Activated CD8-positive, alpha-beta memory T cell treated with anti-CD3 and anti-CD28 coated beads, Interleukin-2, amount 10 ng/mL, durations not matched to agents 7 days and 5 days (primary cell): ENCODE measurements around the gene BIN1. TPM values are rescaled to one million over a fixed set of nuclear protein-coding genes. Genes with fewer than 3 reads are reported as not detected.

ENCODE experiments used
- ATAC-seq: fragments of 150-1000 bp; cut with Tn5 transposase; one replicate; pipeline ENCODE4 v1.10.0; 2021; ENCODE audit warnings: moderate library complexity
- CTCF ChIA-PET: fragments of 350-600 bp; sonication (Branson Sonifier 250); formaldehyde crosslinking; loops from one replicate; lab custom pipeline; 2021; ENCODE audit warnings: antibody characterized with exemption; lab: Charles Lee
- DNase-seq: peaks from one replicate; pipeline ENCODE4 v3.0.0-alpha.2; 2020
- H3K27ac Mint-ChIP-seq: one replicate; pipeline ENCODE4 v1.8.0; 2021; ENCODE audit warnings: mild to moderate bottlenecking, mixed read lengths
- H3K27me3 Mint-ChIP-seq: one replicate; pipeline ENCODE4 v1.8.0; 2021; ENCODE audit warnings: mixed read lengths
- H3K36me3 Mint-ChIP-seq: one replicate; pipeline ENCODE4 v1.8.0; 2021; ENCODE audit warnings: mild to moderate bottlenecking, mixed read lengths
- H3K4me1 Mint-ChIP-seq: one replicate; pipeline ENCODE4 v1.8.0; 2021; ENCODE audit warnings: mixed read lengths
- H3K4me3 Mint-ChIP-seq: one replicate; pipeline ENCODE4 v1.8.0; 2021; ENCODE audit warnings: mild to moderate bottlenecking, moderate library complexity, mixed read lengths
- H3K9me3 Mint-ChIP-seq: one replicate; pipeline ENCODE4 v1.8.0; 2022; ENCODE audit warnings: low read depth, mixed read lengths
- total RNA-seq, 2 experiments: library from RNA; stranded (reverse); gene quantifications; one replicate each; pipeline ENCODE4 v1.2.3, GENCODE V29; 2021

Gene BIN1
- total RNA-seq, 2 experiments from 2014 or later = 105 to 152 TPM

- DNase-seq (no peak), ATAC-seq (no peak)
- Mint-ChIP-seq H3K36me3 (no peaks in the 10 kb centered on the region), H3K9me3 (no peaks in the 10 kb centered on the region), H3K4me3 (no peak overlapping the region), H3K4me1 (no peaks in the 10 kb centered on the region), H3K27ac (no peak overlapping the region), H3K27me3 (peaks cover 12% of the 10 kb centered on the region)
- CTCF ChIA-PET = interaction anchor here (0.6 kb wide), 1 partner anchor 1083 kb away, joined by 3 read pairs; no protein-coding TSS in a partner anchor
Observed at GRCh38 chr2:127142663-127143630, 36.0 kb upstream of the BIN1 start.

GRCh38 chr2:127140538-127140937, 33.6 kb upstream of the BIN1 start:
- H3K4me3 Mint-ChIP-seq = no peak overlapping the region
- no peaks in the 10 kb centered on the region for H3K9me3 Mint-ChIP-seq
- peaks cover 12% of the 10 kb centered on the region for H3K27me3 Mint-ChIP-seq
- H3K36me3 Mint-ChIP-seq = no peaks in the 10 kb centered on the region
- no peak overlapping the region for H3K27ac Mint-ChIP-seq
- no peak for ATAC-seq
- DNase-seq = no peak
- no peaks in the 10 kb centered on the region for H3K4me1 Mint-ChIP-seq
- CTCF ChIA-PET = interaction anchor here (1.0 to 1.2 kb wide), 2 partner anchors 19 to 502 kb away, joined by 3 to 4 read pairs; no protein-coding TSS in a partner anchor

GRCh38 chr2:127139766-127140165, 32.8 kb upstream of the BIN1 start:
- Mint-ChIP-seq H3K27me3 (peaks cover 12% of the 10 kb centered on the region), H3K4me3 (no peak overlapping the region), H3K36me3 (no peaks in the 10 kb centered on the region), H3K9me3 (no peaks in the 10 kb centered on the region), H3K27ac (no peak overlapping the region), H3K4me1 (no peaks in the 10 kb centered on the region)
- CTCF ChIA-PET = interaction anchor here (1.0 to 1.2 kb wide), 4 partner anchors 18 to 502 kb away, joined by 3 to 4 read pairs (median 3); no protein-coding TSS in a partner anchor
- DNase-seq (no peak), ATAC-seq (no peak)

GRCh38 chr2:127138281-127138680, 31.3 kb upstream of the BIN1 start:
- DNase-seq (no peak), ATAC-seq (no peak)
- peaks cover 15% of the 10 kb centered on the region for H3K27me3 Mint-ChIP-seq
- CTCF ChIA-PET = no interaction called here
- H3K9me3 Mint-ChIP-seq = no peaks in the 10 kb centered on the region
- no peaks in the 10 kb centered on the region for H3K4me1 Mint-ChIP-seq
- H3K36me3 Mint-ChIP-seq = no peaks in the 10 kb centered on the region
- H3K4me3 Mint-ChIP-seq = no peak overlapping the region
- no peak overlapping the region for H3K27ac Mint-ChIP-seq

GRCh38 chr2:127137741-127138140, 30.8 kb upstream of the BIN1 start:
- Mint-ChIP-seq H3K27ac (no peak overlapping the region), H3K4me1 (no peaks in the 10 kb centered on the region), H3K9me3 (no peaks in the 10 kb centered on the region), H3K27me3 (peaks cover 15% of the 10 kb centered on the region), H3K36me3 (no peaks in the 10 kb centered on the region), H3K4me3 (no peak overlapping the region)
- CTCF ChIA-PET = no interaction called here
- DNase-seq = no peak
- ATAC-seq = no peak

- no peak overlapping the region for H3K27ac Mint-ChIP-seq
- CTCF ChIA-PET = no interaction called here
- ATAC-seq (no peak), DNase-seq (no peak)
- no peaks in the 10 kb centered on the region for H3K9me3 Mint-ChIP-seq
- no peak overlapping the region for H3K4me3 Mint-ChIP-seq
- peaks cover 15% of the 10 kb centered on the region for H3K27me3 Mint-ChIP-seq
- H3K36me3 Mint-ChIP-seq = no peaks in the 10 kb centered on the region
- H3K4me1 Mint-ChIP-seq = no peaks in the 10 kb centered on the region
Observed at GRCh38 chr2:127137225-127137624, 30.3 kb upstream of the BIN1 start.

GRCh38 chr2:127134833-127135830, 28.2 kb upstream of the BIN1 start:
- Mint-ChIP-seq H3K9me3 (no peaks in the 10 kb centered on the region), H3K4me1 (no peaks in the 10 kb centered on the region)
- no peak for ATAC-seq

GRCh38 chr2:127134235-127134634, 27.3 kb upstream of the BIN1 start:
- no peaks in the 10 kb centered on the region for H3K4me1 Mint-ChIP-seq
- H3K27ac Mint-ChIP-seq = no peak overlapping the region
- H3K9me3 Mint-ChIP-seq = no peaks in the 10 kb centered on the region
- peaks cover 3% of the 10 kb centered on the region for H3K27me3 Mint-ChIP-seq
- H3K4me3 Mint-ChIP-seq = no peak overlapping the region
- CTCF ChIA-PET = no interaction called here
- no peak for ATAC-seq
- DNase-seq = no peak
- H3K36me3 Mint-ChIP-seq = no peaks in the 10 kb centered on the region

More at GRCh38 chr2:127134833-127135830, 28.2 kb upstream of the BIN1 start:
- no peak overlapping the region for H3K27ac Mint-ChIP-seq
- H3K27me3 Mint-ChIP-seq = peaks cover 9% of the 10 kb centered on the region
- H3K36me3 Mint-ChIP-seq = no peaks in the 10 kb centered on the region
- H3K4me3 Mint-ChIP-seq = no peak overlapping the region
- CTCF ChIA-PET = no interaction called here
- DNase-seq = no peak

GRCh38 chr2:127133793-127134192, 26.8 kb upstream of the BIN1 start:
- Mint-ChIP-seq H3K9me3 (no peaks in the 10 kb centered on the region), H3K27ac (no peak overlapping the region), H3K4me1 (no peaks in the 10 kb centered on the region), H3K4me3 (no peak overlapping the region), H3K27me3 (peaks cover 3% of the 10 kb centered on the region), H3K36me3 (no peaks in the 10 kb centered on the region)
- no peak for ATAC-seq
- no peak for DNase-seq
- CTCF ChIA-PET = no interaction called here

- Mint-ChIP-seq H3K36me3 (no peaks in the 10 kb centered on the region), H3K9me3 (no peaks in the 10 kb centered on the region), H3K4me3 (no peak overlapping the region), H3K27me3 (peaks cover 9% of the 10 kb centered on the region), H3K4me1 (peaks cover 3% of the 10 kb centered on the region), H3K27ac (no peak overlapping the region)
- CTCF ChIA-PET = interaction anchor here (1.1 kb wide), 1 partner anchor 10 kb away, joined by 4 read pairs; no protein-coding TSS in a partner anchor
- no peak for ATAC-seq
- no peak for DNase-seq
Observed at GRCh38 chr2:127130421-127130820, 23.5 kb upstream of the BIN1 start.

- H3K4me1 Mint-ChIP-seq = peaks cover 3% of the 10 kb centered on the region
- H3K36me3 Mint-ChIP-seq = no peaks in the 10 kb centered on the region
- H3K27ac Mint-ChIP-seq = no peak overlapping the region
- ATAC-seq = no peak
- no peak for DNase-seq
- H3K27me3 Mint-ChIP-seq = peaks cover 9% of the 10 kb centered on the region
- no peaks in the 10 kb centered on the region for H3K9me3 Mint-ChIP-seq
- no peak overlapping the region for H3K4me3 Mint-ChIP-seq
- CTCF ChIA-PET = no interaction called here
Observed at GRCh38 chr2:127129937-127130336, 23.0 kb upstream of the BIN1 start.

- CTCF ChIA-PET = no interaction called here
- Mint-ChIP-seq H3K27ac (no peak overlapping the region), H3K4me1 (peaks cover 3% of the 10 kb centered on the region), H3K4me3 (no peak overlapping the region), H3K9me3 (no peaks in the 10 kb centered on the region), H3K36me3 (no peaks in the 10 kb centered on the region), H3K27me3 (peaks cover 6% of the 10 kb centered on the region)
- no peak for DNase-seq
- ATAC-seq = peak; percentile 63
Observed at GRCh38 chr2:127128445-127128904, 21.5 kb upstream of the BIN1 start.

GRCh38 chr2:127125821-127126220, 18.9 kb upstream of the BIN1 start:
- Mint-ChIP-seq H3K36me3 (no peaks in the 10 kb centered on the region), H3K27me3 (peaks cover 6% of the 10 kb centered on the region), H3K4me3 (no peak overlapping the region), H3K4me1 (peaks cover 3% of the 10 kb centered on the region), H3K9me3 (no peaks in the 10 kb centered on the region), H3K27ac (no peak overlapping the region)
- ATAC-seq (no peak), DNase-seq (no peak)
- CTCF ChIA-PET = interaction anchor here (0.6 kb wide), 1 partner anchor 680 kb away, joined by 3 read pairs; no protein-coding TSS in a partner anchor
